Measurements from ENCODE around the gene LYL1.
"Not testable (repeated sequence)": the region's sequence is repeated elsewhere in the genome, so short reads cannot be mapped to it uniquely, and the experiment has no call there.

Gene LYL1

GRCh38 chr19:13102666-13103580, at the start of gene LYL1:
Gene LYL1, minus strand, starts transcription at chr19:13102858. Its CDS starts 1,687 bp downstream, at chr19:13101171.
- Mint-ChIP-seq H3K36me3 (ENCODE audit: low read depth) (peaks cover 11% of the 10 kb centered on the region), H3K4me1 (no peaks in the 10 kb centered on the region), H3K27me3 (ENCODE audit: low read depth, poor library complexity) (peaks cover 50% of the 10 kb centered on the region), H3K4me3 (peak within 1 kb of the TSS; percentile 50), H3K27ac (no peak within 1 kb of the TSS), H3K9me3 (peaks cover 3% of the 10 kb centered on the region)
- TF ChIP-seq, protein P1, sequence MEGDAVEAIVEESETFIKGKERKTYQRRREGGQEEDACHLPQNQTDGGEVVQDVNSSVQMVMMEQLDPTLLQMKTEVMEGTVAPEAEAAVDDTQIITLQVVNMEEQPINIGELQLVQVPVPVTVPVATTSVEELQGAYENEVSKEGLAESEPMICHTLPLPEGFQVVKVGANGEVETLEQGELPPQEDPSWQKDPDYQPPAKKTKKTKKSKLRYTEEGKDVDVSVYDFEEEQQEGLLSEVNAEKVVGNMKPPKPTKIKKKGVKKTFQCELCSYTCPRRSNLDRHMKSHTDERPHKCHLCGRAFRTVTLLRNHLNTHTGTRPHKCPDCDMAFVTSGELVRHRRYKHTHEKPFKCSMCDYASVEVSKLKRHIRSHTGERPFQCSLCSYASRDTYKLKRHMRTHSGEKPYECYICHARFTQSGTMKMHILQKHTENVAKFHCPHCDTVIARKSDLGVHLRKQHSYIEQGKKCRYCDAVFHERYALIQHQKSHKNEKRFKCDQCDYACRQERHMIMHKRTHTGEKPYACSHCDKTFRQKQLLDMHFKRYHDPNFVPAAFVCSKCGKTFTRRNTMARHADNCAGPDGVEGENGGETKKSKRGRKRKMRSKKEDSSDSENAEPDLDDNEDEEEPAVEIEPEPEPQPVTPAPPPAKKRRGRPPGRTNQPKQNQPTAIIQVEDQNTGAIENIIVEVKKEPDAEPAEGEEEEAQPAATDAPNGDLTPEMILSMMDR (IDR thresholded peaks at IDR 0.05), result no peak
- DNase-seq, result peak; percentile 66

GRCh38 chr19:13151605-13152355, 49.1 kb upstream of the LYL1 start:
- no peaks in the 10 kb centered on the region for H3K9me3 Mint-ChIP-seq
- peak overlapping the region; percentile 99 for H3K27ac Mint-ChIP-seq
- peak; percentile 96 for DNase-seq
- peaks cover 24% of the 10 kb centered on the region for H3K4me1 Mint-ChIP-seq
- H3K36me3 Mint-ChIP-seq (ENCODE audit: low read depth), result peaks cover 11% of the 10 kb centered on the region
- TF ChIP-seq, protein P1 (IDR thresholded peaks at IDR 0.05), result no peak
- peak overlapping the region; percentile 96 for H3K4me3 Mint-ChIP-seq
- peaks cover 18% of the 10 kb centered on the region for H3K27me3 Mint-ChIP-seq (ENCODE audit: low read depth, poor library complexity)

DNA sequence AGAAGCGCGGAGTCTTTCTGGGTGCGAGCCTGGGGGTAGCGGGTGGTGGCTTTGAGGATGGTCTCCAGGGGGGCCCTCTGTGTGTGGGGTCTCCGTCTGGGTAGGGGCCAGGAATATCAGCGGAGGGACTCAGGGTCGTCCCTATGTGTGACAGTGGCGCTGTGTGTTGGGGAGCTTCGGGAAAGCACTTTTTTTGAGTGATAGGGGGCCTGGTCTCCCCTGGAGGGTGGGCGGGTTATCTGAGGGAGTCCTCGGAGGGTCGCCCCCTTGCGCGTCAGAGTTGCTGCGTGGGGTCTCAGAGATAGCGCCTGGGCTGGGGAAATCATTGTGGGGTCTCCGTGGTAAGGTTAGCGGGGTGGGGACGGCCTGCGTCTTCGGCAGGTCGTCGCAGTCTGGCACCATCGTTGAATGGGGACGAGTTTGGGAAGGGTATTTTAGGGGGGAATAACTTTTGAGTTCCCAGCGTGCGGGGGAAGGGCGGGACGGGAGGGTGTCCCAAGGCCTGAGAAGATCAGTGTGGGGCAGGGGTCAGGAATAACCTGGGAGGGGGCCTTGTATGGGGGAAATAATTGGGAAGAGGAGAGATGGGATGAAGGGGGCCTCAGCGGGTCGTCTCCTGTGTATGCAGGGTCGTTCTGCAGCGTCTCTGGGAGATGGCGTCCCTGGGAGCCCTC, 48.4 kb upstream of the LYL1 start:
- H3K36me3 Mint-ChIP-seq (ENCODE audit: low read depth), result peaks cover 12% of the 10 kb centered on the region
- peaks cover 18% of the 10 kb centered on the region for H3K4me1 Mint-ChIP-seq
- H3K9me3 Mint-ChIP-seq, result no peaks in the 10 kb centered on the region
- peak overlapping the region; percentile 99 for H3K27ac Mint-ChIP-seq
- TF ChIP-seq, protein P1 (IDR thresholded peaks at IDR 0.05), result no peak
- peaks cover 18% of the 10 kb centered on the region for H3K27me3 Mint-ChIP-seq (ENCODE audit: low read depth, poor library complexity)
- peak; percentile 33 for DNase-seq
- peak overlapping the region; percentile 96 for H3K4me3 Mint-ChIP-seq

DNA sequence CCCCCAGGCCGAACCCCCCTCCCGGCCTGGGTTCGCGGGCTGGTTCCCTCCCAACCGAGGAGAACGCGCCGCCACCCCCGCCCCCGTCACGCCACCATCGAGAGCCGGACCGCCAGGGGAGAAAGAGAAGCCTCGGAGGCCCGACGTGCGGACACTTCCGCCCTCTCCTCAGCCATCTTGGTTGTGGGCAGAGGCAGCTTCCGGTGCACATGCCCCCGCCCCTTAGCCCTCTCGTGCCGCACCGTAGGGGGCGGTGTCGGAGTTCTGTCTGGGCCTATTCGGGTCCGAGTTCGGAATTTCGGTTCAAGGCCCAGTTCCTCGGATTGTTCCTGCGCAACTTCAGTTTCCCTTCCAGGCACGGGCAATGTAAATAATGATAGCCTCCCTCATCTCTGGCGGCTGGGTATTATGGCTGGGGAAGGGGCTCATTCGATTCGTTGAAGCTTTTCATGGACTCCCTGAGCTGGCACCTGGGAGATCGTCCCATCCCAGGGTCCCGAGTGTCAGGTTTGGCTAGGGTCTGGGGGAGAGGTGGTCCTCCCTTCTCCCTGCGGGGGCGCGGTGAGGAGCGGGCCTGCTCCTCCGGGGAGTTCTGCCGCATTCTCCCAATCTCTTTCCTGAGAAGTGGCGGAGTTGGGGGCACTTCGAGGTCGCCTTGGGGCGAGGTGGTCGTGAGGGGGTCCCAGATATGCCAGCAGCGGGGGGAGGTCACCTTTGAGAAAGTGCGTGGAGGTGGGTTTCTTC, 47.7 kb upstream of the LYL1 start, which contains the start of the genes IER2 and STX10:
IER2 (plus strand) TSS at position 225 of the 744 bp plus-strand sequence. CDS start 2,776 bp downstream, outside the sequence.
STX10 (minus strand) TSS at position 189 of the 744 bp plus-strand sequence. CDS start 202 bp downstream, outside the sequence.
- Mint-ChIP-seq H3K27me3 (ENCODE audit: low read depth, poor library complexity) (peaks cover 18% of the 10 kb centered on the region), H3K36me3 (ENCODE audit: low read depth) (peaks cover 12% of the 10 kb centered on the region), H3K27ac (peak within 1 kb of the TSS; percentile 99), H3K4me3 (peak within 1 kb of the TSS; percentile 96), H3K4me1 (peaks cover 18% of the 10 kb centered on the region), H3K9me3 (no peaks in the 10 kb centered on the region)
- TF ChIP-seq, protein P1 (IDR thresholded peaks at IDR 0.05), result peak; percentile 24
- DNase-seq, result peak; percentile 85

GRCh38 chr19:13149628-13150186, 47.0 kb upstream of the LYL1 start:
- Mint-ChIP-seq H3K27ac (no peak overlapping the region), H3K9me3 (no peaks in the 10 kb centered on the region), H3K4me1 (peaks cover 18% of the 10 kb centered on the region), H3K4me3 (peak overlapping the region; percentile 96), H3K27me3 (ENCODE audit: low read depth, poor library complexity) (peaks cover 17% of the 10 kb centered on the region), H3K36me3 (ENCODE audit: low read depth) (peaks cover 12% of the 10 kb centered on the region)
- peak; percentile 63 for DNase-seq
- TF ChIP-seq, protein P1 (IDR thresholded peaks at IDR 0.05), result no peak

DNA sequence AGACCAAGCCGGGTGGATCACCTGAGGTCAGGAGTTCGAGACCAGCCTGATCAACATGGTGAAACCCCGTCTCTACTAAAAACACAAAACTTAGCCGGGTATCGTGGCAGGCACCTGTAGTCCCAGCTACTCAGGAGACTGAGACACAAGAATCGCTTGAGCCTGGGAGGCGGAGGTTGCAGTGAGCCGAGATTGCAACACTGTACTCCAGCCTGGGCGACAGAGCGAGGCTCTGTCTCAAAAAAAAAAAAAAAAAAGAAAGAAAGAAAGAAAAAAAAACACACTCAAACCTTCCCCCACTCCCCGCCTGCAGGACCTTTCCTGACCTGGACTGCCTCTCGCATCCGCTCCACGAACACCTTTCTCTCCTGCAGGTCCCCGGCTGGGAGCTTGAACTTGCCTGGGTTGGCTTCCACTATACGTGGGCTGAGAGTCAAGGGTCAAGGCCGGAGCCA, 46.5 kb upstream of the LYL1 start:
- DNase-seq, H3K9me3 Mint-ChIP-seq, H3K27ac Mint-ChIP-seq: not testable (repeated sequence)
- H3K36me3 Mint-ChIP-seq (ENCODE audit: low read depth), result peaks cover 11% of the 10 kb centered on the region
- peak overlapping the region; percentile 83 for H3K4me3 Mint-ChIP-seq
- H3K27me3 Mint-ChIP-seq (ENCODE audit: low read depth, poor library complexity), result peaks cover 12% of the 10 kb centered on the region
- peaks cover 18% of the 10 kb centered on the region for H3K4me1 Mint-ChIP-seq

Measured in nephron progenitor cell (in vitro differentiated cells).